Mesenchymal stem cell (in vitro differentiated cells and primary cell): ENCODE results near the gene SPRY1.

Source experiments
- DNase-seq: peaks from one replicate; pipeline ENCODE4 v3.0.0-alpha.2; 2013
- H2AFZ ChIP-seq: one replicate; pipeline ENCODE4 v1.6.1; 2013; ENCODE audit warnings: low read depth, mild to moderate bottlenecking, control low read depth, inconsistent platforms, low read length, moderate library complexity
- H2AK5ac ChIP-seq: 2 replicates; pipeline ENCODE4 v1.6.1; 2013; ENCODE audit warnings: low read length, moderate library complexity, mild to moderate bottlenecking, inconsistent platforms; ENCODE audit not compliant: severe bottlenecking
- H2BK120ac ChIP-seq: one replicate; pipeline ENCODE4 v1.6.1; 2013; ENCODE audit warnings: low read depth, mild to moderate bottlenecking, inconsistent platforms, low read length, moderate library complexity
- H2BK12ac ChIP-seq, 2 experiments: one replicate each; pipeline ENCODE4 v1.6.1; 2013; ENCODE audit warnings: inconsistent platforms in 2 of 2, low read length in 2 of 2, mild to moderate bottlenecking in 2 of 2, moderate library complexity in 2 of 2, control low read depth in 1 of 2
- H2BK15ac ChIP-seq: one replicate; pipeline ENCODE4 v1.6.1; 2013; ENCODE audit warnings: mild to moderate bottlenecking, low read depth, inconsistent platforms; ENCODE audit not compliant: poor library complexity, severe bottlenecking
- H2BK5ac ChIP-seq: 2 replicates; pipeline ENCODE4 v1.6.1; 2013; ENCODE audit warnings: low read depth, mild to moderate bottlenecking, low read length, control low read depth, inconsistent platforms; ENCODE audit not compliant: poor library complexity, severe bottlenecking
- H3K14ac ChIP-seq, 2 experiments: one replicate each; pipeline ENCODE4 v1.6.1; 2013; ENCODE audit warnings: inconsistent platforms in 2 of 2, low read length in 2 of 2, control low read depth in 1 of 2, mild to moderate bottlenecking in 1 of 2, moderate library complexity in 1 of 2
- H3K18ac ChIP-seq, 2 experiments: one replicate each; pipeline ENCODE4 v1.6.1; 2013; ENCODE audit warnings: inconsistent platforms in 2 of 2, low read length in 2 of 2, control low read depth in 1 of 2, low read depth in 1 of 2, mild to moderate bottlenecking in 1 of 2
- H3K23ac ChIP-seq, 2 experiments: one replicate each; pipeline ENCODE4 v1.6.1; 2013; ENCODE audit warnings: inconsistent platforms in 2 of 2, low read length in 2 of 2, mild to moderate bottlenecking in 2 of 2, moderate library complexity in 2 of 2, control low read depth in 1 of 2
- H3K27ac ChIP-seq: 2 replicates; pipeline ENCODE4 v1.5.1; 2013; ENCODE audit warnings: mild to moderate bottlenecking, moderate library complexity, low read length, control low read depth, inconsistent platforms; ENCODE audit not compliant: poor library complexity, severe bottlenecking
- H3K27me3 ChIP-seq, 2 experiments: 2 replicates each; pipeline versions ENCODE4 v1.6.1 to v1.7.0; 2013; ENCODE audit warnings: low read length in 2 of 2, mild to moderate bottlenecking in 2 of 2, moderate library complexity in 2 of 2, control low read depth in 1 of 2, inconsistent platforms in 1 of 2; ENCODE audit not compliant: control insufficient read depth in 1 of 2, insufficient read depth in 1 of 2
- H3K36me3 ChIP-seq, 2 experiments: 2 replicates each; pipeline versions ENCODE4 v1.6.1 to v1.7.0; 2013; ENCODE audit warnings: low read length in 2 of 2, control low read depth in 1 of 2, inconsistent platforms in 1 of 2, low read depth in 1 of 2, mild to moderate bottlenecking in 1 of 2; ENCODE audit not compliant: insufficient read depth in 2 of 2, control insufficient read depth in 1 of 2
- H3K4ac ChIP-seq, 2 experiments: one replicate each; pipeline ENCODE4 v1.6.1; 2013; ENCODE audit warnings: inconsistent platforms in 2 of 2, low read length in 2 of 2, mild to moderate bottlenecking in 2 of 2, moderate library complexity in 2 of 2, control low read depth in 1 of 2, low read depth in 1 of 2
- H3K4me1 ChIP-seq: 2 replicates; pipeline ENCODE4 v1.6.1; 2013; ENCODE audit warnings: low read depth, low read length, control low read depth; ENCODE audit not compliant: control insufficient read depth, insufficient read depth
- H3K4me2 ChIP-seq: 2 replicates; pipeline ENCODE4 v1.6.1; 2013; ENCODE audit warnings: low read length, mild to moderate bottlenecking, inconsistent platforms; ENCODE audit not compliant: poor library complexity, severe bottlenecking
- H3K4me3 ChIP-seq, 2 experiments: 2 replicates each; pipeline versions ENCODE4 v1.5.1 to v1.7.0; 2013; ENCODE audit warnings: low read length in 2 of 2, mild to moderate bottlenecking in 2 of 2, control low read depth in 1 of 2, low read depth in 1 of 2; ENCODE audit not compliant: insufficient read depth in 1 of 2
- H3K79me1 ChIP-seq: replicated peaks from 2 replicates; pipeline ENCODE4 v1.6.1; 2013; ENCODE audit warnings: mild to moderate bottlenecking, control low read depth, low read length, inconsistent platforms; ENCODE audit not compliant: poor library complexity, severe bottlenecking
- H3K9ac ChIP-seq: 2 replicates; pipeline ENCODE4 v1.7.0; 2013; ENCODE audit warnings: mild to moderate bottlenecking, low read length, moderate library complexity
- H3K9me3 ChIP-seq: 2 replicates; pipeline ENCODE4 v1.7.0; 2013; ENCODE audit warnings: mild to moderate bottlenecking, low read length; ENCODE audit not compliant: control insufficient read depth
- H4K8ac ChIP-seq: one replicate; pipeline ENCODE4 v1.6.1; 2013; ENCODE audit warnings: inconsistent platforms, mild to moderate bottlenecking, low read length, moderate library complexity
- H4K91ac ChIP-seq: one replicate; pipeline ENCODE4 v1.6.1; 2013; ENCODE audit warnings: mild to moderate bottlenecking, low read length, inconsistent platforms
- WGBS: methylation state at CpG from one replicate; pipeline ENCODE4 v1.1.7; 2013; ENCODE audit warnings: mixed read lengths; 5-methylcytosine and 5-hydroxymethylcytosine counted together

Gene SPRY1

GRCh38 chr4:123446865-123447474 lies 50.4 kb downstream of the SPRY1 start:
- WGBS = 71% methylated on average over 6 of the region's 6 CpGs
- no peaks in the 10 kb centered on the region for H3K9me3 ChIP-seq
- H2BK120ac ChIP-seq = peak overlapping the region; percentile 34
- no peak overlapping the region for H4K8ac ChIP-seq
- no peak overlapping the region for H4K91ac ChIP-seq
- H3K14ac ChIP-seq = no peak overlapping the region
- H2BK5ac ChIP-seq = no peak overlapping the region
- H3K23ac ChIP-seq = no peak overlapping the region
- H3K4ac ChIP-seq = no peak overlapping the region
- no peak overlapping the region for H3K27ac ChIP-seq
- peaks cover 6% of the 10 kb centered on the region for H3K4me1 ChIP-seq
- no peak overlapping the region for H2AK5ac ChIP-seq
- H3K36me3 ChIP-seq = no peaks in the 10 kb centered on the region
- H3K4me2 ChIP-seq = no peak overlapping the region
- no peak overlapping the region for H2AFZ ChIP-seq
- no peak overlapping the region for H2BK12ac ChIP-seq
- no peak overlapping the region for H3K18ac ChIP-seq
- H3K79me1 ChIP-seq = no peaks in the 10 kb centered on the region
- no peak overlapping the region for H3K4me3 ChIP-seq
- no peak for DNase-seq
- H3K27me3 ChIP-seq = no peaks in the 10 kb centered on the region
- no peak overlapping the region for H3K9ac ChIP-seq
- H2BK15ac ChIP-seq = peak overlapping the region; percentile 83

- no peaks in the 10 kb centered on the region for H3K36me3 ChIP-seq
- H3K4me1 ChIP-seq = peaks cover 3% of the 10 kb centered on the region
- H2BK120ac ChIP-seq = peak overlapping the region; percentile 61
- no peak overlapping the region for H4K91ac ChIP-seq
- no peaks in the 10 kb centered on the region for H3K9me3 ChIP-seq
- no peak overlapping the region for H3K9ac ChIP-seq
- no peak overlapping the region for H4K8ac ChIP-seq
- no peak overlapping the region for H2BK15ac ChIP-seq
- H3K79me1 ChIP-seq = no peaks in the 10 kb centered on the region
- no peak overlapping the region for H3K27ac ChIP-seq
- peak overlapping the region in 1 of 2 experiments; percentile 61 for H3K18ac ChIP-seq
- H3K23ac ChIP-seq = no peak overlapping the region
- peak overlapping the region in 1 of 2 experiments; percentile 24 for H3K4ac ChIP-seq
- H3K27me3 ChIP-seq = no peaks in the 10 kb centered on the region
- 58% methylated on average over 5 of the region's 5 CpGs for WGBS
- no peak overlapping the region for H3K4me2 ChIP-seq
- no peak for DNase-seq
- H3K4me3 ChIP-seq = no peak overlapping the region
- H2AK5ac ChIP-seq = no peak overlapping the region
- no peak overlapping the region for H2AFZ ChIP-seq
- H3K14ac ChIP-seq = no peak overlapping the region
- no peak overlapping the region for H2BK5ac ChIP-seq
- H2BK12ac ChIP-seq = peak overlapping the region in 1 of 2 experiments; percentile 37
Observed at GRCh38 chr4:123449362-123449761, 52.8 kb downstream of the SPRY1 start.

- no peak overlapping the region for H4K8ac ChIP-seq
- no CpG with 5 or more reads among the region's 1 CpG for WGBS
- H3K27me3 ChIP-seq = no peaks in the 10 kb centered on the region
- no peak overlapping the region for H3K4me2 ChIP-seq
- no peak overlapping the region for H2BK5ac ChIP-seq
- H3K36me3 ChIP-seq = no peaks in the 10 kb centered on the region
- H3K4me3 ChIP-seq = no peak overlapping the region
- H3K79me1 ChIP-seq = no peaks in the 10 kb centered on the region
- H3K23ac ChIP-seq = no peak overlapping the region
- no peak overlapping the region for H2BK12ac ChIP-seq
- H3K9ac ChIP-seq = no peak overlapping the region
- no peak overlapping the region for H3K14ac ChIP-seq
- peaks cover 1% of the 10 kb centered on the region for H3K4me1 ChIP-seq
- H3K27ac ChIP-seq = no peak overlapping the region
- H3K18ac ChIP-seq = peak overlapping the region in 1 of 2 experiments; percentile 61
- H4K91ac ChIP-seq = no peak overlapping the region
- H3K9me3 ChIP-seq = no peaks in the 10 kb centered on the region
- no peak overlapping the region for H2AK5ac ChIP-seq
- no peak overlapping the region for H2BK120ac ChIP-seq
- H2BK15ac ChIP-seq = no peak overlapping the region
- peak; percentile 83 for DNase-seq
- no peak overlapping the region for H2AFZ ChIP-seq
- H3K4ac ChIP-seq = no peak overlapping the region
Observed at GRCh38 chr4:123449780-123450179, 53.2 kb downstream of the SPRY1 start.

- H3K18ac ChIP-seq = no peak overlapping the region
- no peak overlapping the region for H4K8ac ChIP-seq
Observed at GRCh38 chr4:123450393-123450792, 53.8 kb downstream of the SPRY1 start.

More at GRCh38 chr4:123450393-123450792, 53.8 kb downstream of the SPRY1 start:
- peak overlapping the region; percentile 62 for H2BK15ac ChIP-seq
- no peaks in the 10 kb centered on the region for H3K79me1 ChIP-seq
- H3K36me3 ChIP-seq = no peaks in the 10 kb centered on the region
- H3K14ac ChIP-seq = no peak overlapping the region
- H2BK12ac ChIP-seq = peak overlapping the region in 1 of 2 experiments; percentile 63
- H2AFZ ChIP-seq = no peak overlapping the region
- H3K4ac ChIP-seq = peak overlapping the region; percentile 47
- no peak overlapping the region for H3K23ac ChIP-seq
- H3K9me3 ChIP-seq = no peaks in the 10 kb centered on the region
- no peak overlapping the region for H2AK5ac ChIP-seq
- no peak overlapping the region for H2BK5ac ChIP-seq
- no peak for DNase-seq
- H4K91ac ChIP-seq = no peak overlapping the region
- peaks cover 1% of the 10 kb centered on the region for H3K4me1 ChIP-seq
- H2BK120ac ChIP-seq = no peak overlapping the region
- H3K4me2 ChIP-seq = no peak overlapping the region
- H3K9ac ChIP-seq = no peak overlapping the region
- H3K4me3 ChIP-seq = no peak overlapping the region
- no peak overlapping the region for H3K27ac ChIP-seq
- no peaks in the 10 kb centered on the region for H3K27me3 ChIP-seq
